Transverse colon (tissue), 4 donors: Measurements from ENCODE around the gene TMEM236.

Experiments
- CTCF ChIP-seq, 5 experiments: fragments of 200-600 bp in 3 of 5; fragments of 450-650 bp in 2 of 5; sonication (generic) in 3 of 5; IDR thresholded peaks; 1 replicate in 2 of 5; 2 replicates in 3 of 5; pipeline ENCODE4 v1.5.1; 2016 to 2017; ENCODE audit warnings: antibody characterized with exemption in 5 of 5, inconsistent platforms in 3 of 5, mild to moderate bottlenecking in 2 of 5, moderate library complexity in 1 of 5
- EP300 ChIP-seq: sonication (generic); formaldehyde crosslinking; IDR thresholded peaks from one replicate; pipeline ENCODE4 v1.6.1; 2017; ENCODE audit warnings: antibody characterized with exemption, low read depth
- POLR2A ChIP-seq: fragments of 450-650 bp; IDR thresholded peaks from one replicate; pipeline ENCODE4 v1.6.1; 2016; ENCODE audit warnings: antibody characterized with exemption, mild to moderate bottlenecking, moderate library complexity
- POLR2AphosphoS5 ChIP-seq, 3 donors: sonication (generic); formaldehyde crosslinking; IDR thresholded peaks; one replicate each; pipeline ENCODE4 v1.6.1; 2016; ENCODE audit warnings: antibody characterized with exemption in 3 of 3

DNA sequence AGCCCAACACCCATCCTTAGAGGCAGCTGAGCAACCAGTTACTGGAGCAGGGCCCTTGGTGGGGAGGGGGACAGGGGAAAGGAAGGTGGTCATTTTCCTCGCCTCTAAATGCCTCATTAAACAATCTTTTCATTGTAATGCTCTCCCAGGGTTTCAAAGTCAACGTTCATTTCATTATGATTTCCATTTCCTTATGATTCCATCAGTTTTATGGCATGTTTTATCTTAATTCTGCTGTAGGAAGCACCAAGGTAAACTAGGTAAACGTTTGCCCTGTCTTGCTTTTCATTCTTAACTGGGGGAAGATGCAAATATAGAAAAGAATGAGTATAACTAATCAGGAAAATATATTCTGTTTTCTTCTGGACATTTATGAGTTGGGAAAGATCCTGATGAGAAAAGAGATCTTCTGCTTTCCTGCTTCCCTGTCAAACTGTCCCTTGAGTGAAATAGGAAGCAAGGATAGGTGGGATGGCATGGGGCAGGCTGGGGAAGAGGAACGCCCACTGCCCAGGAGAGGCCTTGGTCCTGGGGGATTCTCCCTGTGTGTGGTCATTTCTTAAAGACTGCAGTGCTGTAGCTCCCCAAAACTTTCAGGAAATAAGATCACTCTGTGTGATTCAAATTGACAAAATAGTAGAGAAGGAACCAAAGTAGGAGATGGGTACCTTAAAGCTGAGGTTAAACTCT is 20.5 kb upstream of the TMEM236 start:
- TF ChIP-seq CTCF (IDR thresholded peaks at IDR 0.05) (no peak), POLR2AphosphoS5 (IDR thresholded peaks at IDR 0.05) (no peak), POLR2A (no peak), EP300 (no peak)
